Measurements from ENCODE around the gene AFAP1.

The AFAP1 gene

GRCh38 chr4:7802093-7802726 lies 137.5 kb downstream of the AFAP1 start:
- DNase-seq (ENCODE audit: low spot score) = peak; percentile 73

GRCh38 chr4:7801641-7802040 lies 138.0 kb downstream of the AFAP1 start:
- DNase-seq (ENCODE audit: low spot score) = no peak

- DNase-seq (ENCODE audit: low spot score) = no peak
Observed at GRCh38 chr4:7801001-7801400, 138.7 kb downstream of the AFAP1 start.

GRCh38 chr4:7800410-7800809 lies 139.3 kb downstream of the AFAP1 start:
- no peak for DNase-seq (ENCODE audit: low spot score)

- no peak for DNase-seq (ENCODE audit: low spot score)
Observed at GRCh38 chr4:7799736-7800135, 139.9 kb downstream of the AFAP1 start.

GRCh38 chr4:7799306-7799705 lies 140.4 kb downstream of the AFAP1 start:
- DNase-seq (ENCODE audit: low spot score) = no peak

- DNase-seq (ENCODE audit: low spot score) = no peak
Observed at GRCh38 chr4:7798178-7798995, 141.3 kb downstream of the AFAP1 start.

GRCh38 chr4:7797330-7797729 lies 142.3 kb downstream of the AFAP1 start:
- DNase-seq (ENCODE audit: low spot score) = no peak

GRCh38 chr4:7795983-7796382 lies 143.7 kb downstream of the AFAP1 start:
- no peak for DNase-seq (ENCODE audit: low spot score)

GRCh38 chr4:7793186-7793585 lies 146.5 kb downstream of the AFAP1 start:
- no peak for DNase-seq (ENCODE audit: low spot score)

GRCh38 chr4:7792616-7793015 lies 147.0 kb downstream of the AFAP1 start:
- DNase-seq (ENCODE audit: low spot score) = no peak

GRCh38 chr4:7790999-7791398 lies 148.7 kb downstream of the AFAP1 start:
- DNase-seq (ENCODE audit: low spot score) = no peak

GRCh38 chr4:7790023-7790422 lies 149.6 kb downstream of the AFAP1 start:
- DNase-seq (ENCODE audit: low spot score) = no peak

- DNase-seq (ENCODE audit: low spot score) = no peak
Observed at GRCh38 chr4:7788694-7789425, 150.8 kb downstream of the AFAP1 start.

- DNase-seq (ENCODE audit: low spot score) = no peak
Observed at GRCh38 chr4:7788193-7788592, 151.5 kb downstream of the AFAP1 start.

GRCh38 chr4:7787681-7788141 lies 151.9 kb downstream of the AFAP1 start:
- DNase-seq (ENCODE audit: low spot score) = no peak

GRCh38 chr4:7787067-7787466 lies 152.6 kb downstream of the AFAP1 start:
- no peak for DNase-seq (ENCODE audit: low spot score)

GRCh38 chr4:7786517-7786916 lies 153.1 kb downstream of the AFAP1 start:
- DNase-seq (ENCODE audit: low spot score) = no peak

- DNase-seq (ENCODE audit: low spot score) = no peak
Observed at GRCh38 chr4:7786040-7786439, 153.6 kb downstream of the AFAP1 start.

- no peak for DNase-seq (ENCODE audit: low spot score)
Observed at GRCh38 chr4:7785017-7785416, 154.6 kb downstream of the AFAP1 start.

GRCh38 chr4:7784131-7784870 lies 155.4 kb downstream of the AFAP1 start:
- DNase-seq (ENCODE audit: low spot score) = no peak

- no peak for DNase-seq (ENCODE audit: low spot score)
Observed at GRCh38 chr4:7783541-7783940, 156.1 kb downstream of the AFAP1 start.

Data from COLO829 (cell line).